Ovary (tissue), 9 donors: Measurements from ENCODE around the gene CA10. TPM values are rescaled to one million over a fixed set of nuclear protein-coding genes. Genes with fewer than 3 reads are reported as not detected.

Experiments used
- DNase-seq, 5 donors: peaks; one replicate each; pipeline ENCODE4 v3.0.0-alpha.2; 2019 to 2020
- H3K27ac ChIP-seq, 2 donors: fragments of 200-600 bp; one replicate each; pipeline versions ENCODE4 v1.5.1 to v1.8.0; 2019 to 2022
- H3K27me3 ChIP-seq: fragments of 200-600 bp; one replicate; pipeline ENCODE4 v1.8.0; 2022
- H3K36me3 ChIP-seq: fragments of 200-600 bp; sonication (generic); one replicate; pipeline ENCODE4 v1.5.1; 2019
- H3K4me1 ChIP-seq: one replicate; pipeline ENCODE4 v1.8.1; 2013; ENCODE audit warnings: mild to moderate bottlenecking, moderate library complexity; ENCODE audit not compliant: insufficient read depth
- H3K4me3 ChIP-seq: fragments of 200-600 bp; sonication (generic); one replicate; pipeline ENCODE4 v1.5.1; 2017
- H3K9me3 ChIP-seq, 2 donors: fragments of 200-600 bp in 1 of 2; sonication (generic) in 1 of 2; one replicate each; pipeline versions ENCODE4 v1.5.1 to v1.8.1; 2013 to 2019; ENCODE audit warnings: mild to moderate bottlenecking in 1 of 2, moderate library complexity in 1 of 2
- EP300 ChIP-seq: sonication (generic); formaldehyde crosslinking; IDR thresholded peaks from one replicate; pipeline ENCODE4 v1.6.1; 2017; ENCODE audit warnings: antibody characterized with exemption
- POLR2A ChIP-seq: fragments of 450-650 bp; IDR thresholded peaks from one replicate; pipeline ENCODE4 v1.6.1; 2017; ENCODE audit warnings: antibody characterized with exemption, mild to moderate bottlenecking, moderate library complexity
- WGBS, 3 donors: extraction: QIAGEN DNeasy Blood & Tissue Kit in 1 of 3; methylation state at CpG; one replicate each; pipeline versions ENCODE4 v1.1.5 to v1.1.7; 2013 to 2017; 5-methylcytosine and 5-hydroxymethylcytosine counted together
- intact Hi-C, 4 donors: fragments of 100-400 bp; cut with DNase I; formaldehyde crosslinking; loops; one replicate each; pipeline versions ENCODE4 v1.11.0 to v1.15.1; 2022 to 2023
- polyA plus RNA-seq, 2 donors: library from polyadenylated mRNA; stranded (reverse); fragments of 200-250 nt in 1 of 2; fragments of 350-450 nt in 1 of 2; fragmentation: Illumina TruSeq in 1 of 2; extraction: RNeasy Lipid Tissue Mini Kit (QIAGEN cat#74804) in 1 of 2; gene quantifications; one replicate each; pipeline ENCODE4 v1.2.3, GENCODE V29; 2013 to 2014
- total RNA-seq, 7 donors: library from RNA; depleted of rRNA in 2 of 7; stranded (reverse); fragments of >200 nt in 2 of 7; fragmentation: NEBNext Ultra II Directional in 3 of 7; extraction: Animal tissue kit (Norgen Biotek cat#: 25700) in 3 of 7; gene quantifications; one replicate each; pipeline versions ENCODE4 v1.1.0 to v1.2.4, GENCODE V29; 2016 to 2023
- TF ChIP-seq, protein P1 (sequence below), 3 donors: fragments of 450-650 bp in 2 of 3; fragments of 200-600 bp in 1 of 3; IDR thresholded peaks; one replicate each; pipeline versions ENCODE4 v1.5.1 to v1.8.0; 2016 to 2022; ENCODE audit warnings: antibody characterized with exemption in 3 of 3, mild to moderate bottlenecking in 1 of 3
- donor health status: DM: no; HTN: no; CAD: no; lungs with moderate emphysema.
- donor health status: DM: no; HTN: no; CAD: no.
- donor health status: Bipolar disorder and iron deficiency.
- donor health status: DM: yes; HTN: yes; CAD: no.
- donor health status: DM: no; HTN: no; CAD: no.
- donor health status: DM: yes; HTN: yes; CAD: no.

CA10 gene
- total and polyA plus RNA-seq, 9 donors: 0.34 to 4.3 (median 1.2) TPM; not detected in 2

DNA sequence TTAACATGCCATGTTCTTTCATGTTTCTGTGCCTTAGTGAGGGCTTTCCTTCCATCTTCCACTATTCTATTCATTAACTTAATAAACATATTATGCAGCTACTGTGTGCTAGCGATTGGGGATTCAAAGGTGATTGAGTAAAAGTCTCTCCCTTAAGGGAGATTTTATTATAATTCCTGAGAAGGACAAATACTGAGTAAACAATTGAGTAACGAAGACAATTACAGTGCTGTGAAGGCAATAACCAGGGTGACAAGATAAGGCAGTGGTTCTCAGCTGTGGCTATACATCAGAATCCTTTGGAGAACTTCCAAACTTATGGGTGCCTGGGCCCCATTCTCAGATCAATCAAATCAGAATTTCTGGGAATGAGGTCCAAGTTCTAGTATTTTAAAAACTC is 353.3 kb downstream of the CA10 start:
- Histone ChIP-seq H3K27me3 (no peaks in the 10 kb centered on the region), H3K27ac (no peak overlapping the region), H3K9me3 (no peaks in the 10 kb centered on the region), H3K36me3 (no peaks in the 10 kb centered on the region), H3K4me3 (no peak overlapping the region), H3K4me1 (no peaks in the 10 kb centered on the region)
- DNase-seq: no peak
- TF ChIP-seq, protein P1, sequence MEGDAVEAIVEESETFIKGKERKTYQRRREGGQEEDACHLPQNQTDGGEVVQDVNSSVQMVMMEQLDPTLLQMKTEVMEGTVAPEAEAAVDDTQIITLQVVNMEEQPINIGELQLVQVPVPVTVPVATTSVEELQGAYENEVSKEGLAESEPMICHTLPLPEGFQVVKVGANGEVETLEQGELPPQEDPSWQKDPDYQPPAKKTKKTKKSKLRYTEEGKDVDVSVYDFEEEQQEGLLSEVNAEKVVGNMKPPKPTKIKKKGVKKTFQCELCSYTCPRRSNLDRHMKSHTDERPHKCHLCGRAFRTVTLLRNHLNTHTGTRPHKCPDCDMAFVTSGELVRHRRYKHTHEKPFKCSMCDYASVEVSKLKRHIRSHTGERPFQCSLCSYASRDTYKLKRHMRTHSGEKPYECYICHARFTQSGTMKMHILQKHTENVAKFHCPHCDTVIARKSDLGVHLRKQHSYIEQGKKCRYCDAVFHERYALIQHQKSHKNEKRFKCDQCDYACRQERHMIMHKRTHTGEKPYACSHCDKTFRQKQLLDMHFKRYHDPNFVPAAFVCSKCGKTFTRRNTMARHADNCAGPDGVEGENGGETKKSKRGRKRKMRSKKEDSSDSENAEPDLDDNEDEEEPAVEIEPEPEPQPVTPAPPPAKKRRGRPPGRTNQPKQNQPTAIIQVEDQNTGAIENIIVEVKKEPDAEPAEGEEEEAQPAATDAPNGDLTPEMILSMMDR (IDR thresholded peaks at IDR 0.05): no peak
- TF ChIP-seq EP300 (no peak), POLR2A (no peak)
- intact Hi-C loops: no loop called here
- WGBS, 3 donors: 14 to 30% (median 20%) methylated on average over 2 of the region's 2 CpGs

DNA sequence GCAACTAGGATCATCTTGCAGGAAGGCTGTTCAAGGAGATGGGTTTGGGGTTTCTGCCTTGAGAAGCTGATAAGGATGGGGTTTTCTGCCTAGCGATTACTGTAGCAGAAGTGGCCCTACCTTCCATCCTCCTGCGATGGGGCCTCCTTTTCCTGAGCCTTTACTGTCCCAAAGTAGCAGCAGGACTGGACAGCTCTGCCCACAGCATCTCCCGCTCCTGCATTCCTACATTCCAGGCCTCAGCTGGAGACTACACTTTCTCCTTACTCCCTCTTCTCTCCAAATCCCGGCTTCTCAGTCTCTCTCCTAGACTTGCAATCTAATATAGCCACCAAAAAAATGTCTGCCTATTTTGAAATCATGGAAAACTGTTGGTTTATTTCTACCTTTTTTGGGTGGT is 355.4 kb downstream of the CA10 start:
- no peaks in the 10 kb centered on the region for H3K9me3 ChIP-seq

DNA sequence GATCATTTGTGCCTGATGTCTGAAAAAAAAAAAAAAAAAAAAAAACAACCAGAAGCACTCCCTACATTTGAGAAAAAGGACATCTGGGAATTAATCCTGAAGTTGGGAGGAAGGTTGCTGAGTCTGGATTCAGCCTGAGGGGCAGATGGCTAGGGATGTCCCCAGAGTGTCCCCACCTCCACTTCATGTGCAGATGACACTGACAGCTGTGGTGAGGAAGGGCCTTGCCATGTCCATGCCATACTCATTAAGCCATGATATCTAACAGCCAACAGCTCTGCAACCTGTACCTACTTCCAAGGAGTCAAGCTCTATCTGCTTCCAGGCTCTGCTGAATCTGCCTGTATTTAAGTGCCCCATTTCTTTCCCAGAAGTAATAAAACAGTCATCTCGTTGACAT is 356.0 kb downstream of the CA10 start:
- H3K4me1 ChIP-seq: no peaks in the 10 kb centered on the region
- no peak overlapping the region for H3K4me3 ChIP-seq
- TF ChIP-seq EP300 (no peak), POLR2A (no peak)
- TF ChIP-seq, protein P1 (IDR thresholded peaks at IDR 0.05): no peak
- WGBS, 3 donors: 54 to 62% (median 54%) methylated on average over 1 of the region's 1 CpG
- DNase-seq: no peak
- H3K27me3 ChIP-seq: no peaks in the 10 kb centered on the region
- no peak overlapping the region for H3K27ac ChIP-seq
- no peaks in the 10 kb centered on the region for H3K9me3 ChIP-seq
- intact Hi-C loops: no loop called here
- H3K36me3 ChIP-seq: no peaks in the 10 kb centered on the region

More for the DNA sequence above, 355.4 kb downstream of the CA10 start:
- no peaks in the 10 kb centered on the region for H3K4me1 ChIP-seq
- no peak overlapping the region for H3K4me3 ChIP-seq
- H3K36me3 ChIP-seq: no peaks in the 10 kb centered on the region
- intact Hi-C loops: no loop called here
- no peak overlapping the region for H3K27ac ChIP-seq
- WGBS, 3 donors: 70 to 87% (median 85%) methylated on average over 4 of the region's 4 CpGs
- H3K27me3 ChIP-seq: no peaks in the 10 kb centered on the region
- TF ChIP-seq POLR2A (no peak), EP300 (no peak)
- TF ChIP-seq, protein P1 (IDR thresholded peaks at IDR 0.05): no peak
- DNase-seq: no peak

DNA sequence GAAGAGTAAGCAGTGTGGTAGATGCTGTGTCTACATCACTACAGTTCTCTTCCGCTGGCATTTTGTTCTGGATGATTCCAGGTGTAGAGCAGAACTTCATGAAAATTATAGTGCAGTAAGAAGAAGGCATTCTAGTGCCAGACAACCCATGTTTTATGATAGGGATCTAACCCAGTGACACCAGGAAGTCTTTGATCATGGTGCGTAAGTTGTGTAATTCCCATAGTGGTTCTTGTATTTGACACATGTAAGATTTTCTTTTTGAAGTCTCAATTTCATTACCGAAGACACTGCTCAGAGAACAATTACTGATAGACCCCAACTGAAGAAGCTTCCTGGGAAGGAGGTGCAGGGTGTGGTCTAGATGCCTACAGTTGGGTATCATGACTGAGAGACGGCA is 356.9 kb downstream of the CA10 start:
- Histone ChIP-seq H3K4me3 (no peak overlapping the region), H3K27ac (no peak overlapping the region), H3K9me3 (no peaks in the 10 kb centered on the region), H3K36me3 (no peaks in the 10 kb centered on the region), H3K4me1 (no peaks in the 10 kb centered on the region), H3K27me3 (no peaks in the 10 kb centered on the region)
- intact Hi-C loops: no loop called here
- no peak for DNase-seq
- TF ChIP-seq POLR2A (no peak), EP300 (no peak)
- TF ChIP-seq, protein P1 (IDR thresholded peaks at IDR 0.05): no peak
- WGBS, 3 donors: 93 to 96% (median 93%) methylated on average over 4 of the region's 4 CpGs
